GM19023 (cell line): ENCODE measurements around the gene MTO1.
A peak's percentile ranks its signal among the peaks of the same experiment; 100 is the strongest.
"Not testable (repeated sequence)": the region's sequence is repeated elsewhere in the genome, so short reads cannot be mapped to it uniquely, and the experiment has no call there.

Experiments
- ATAC-seq: cut with Tn5 transposase; IDR thresholded peaks from one replicate; pipeline ENCODE4 v1.9.1; 2021; ENCODE audit warnings: mild to moderate bottlenecking, moderate library complexity; ENCODE audit not compliant: unreplicated experiment

MTO1 gene

DNA sequence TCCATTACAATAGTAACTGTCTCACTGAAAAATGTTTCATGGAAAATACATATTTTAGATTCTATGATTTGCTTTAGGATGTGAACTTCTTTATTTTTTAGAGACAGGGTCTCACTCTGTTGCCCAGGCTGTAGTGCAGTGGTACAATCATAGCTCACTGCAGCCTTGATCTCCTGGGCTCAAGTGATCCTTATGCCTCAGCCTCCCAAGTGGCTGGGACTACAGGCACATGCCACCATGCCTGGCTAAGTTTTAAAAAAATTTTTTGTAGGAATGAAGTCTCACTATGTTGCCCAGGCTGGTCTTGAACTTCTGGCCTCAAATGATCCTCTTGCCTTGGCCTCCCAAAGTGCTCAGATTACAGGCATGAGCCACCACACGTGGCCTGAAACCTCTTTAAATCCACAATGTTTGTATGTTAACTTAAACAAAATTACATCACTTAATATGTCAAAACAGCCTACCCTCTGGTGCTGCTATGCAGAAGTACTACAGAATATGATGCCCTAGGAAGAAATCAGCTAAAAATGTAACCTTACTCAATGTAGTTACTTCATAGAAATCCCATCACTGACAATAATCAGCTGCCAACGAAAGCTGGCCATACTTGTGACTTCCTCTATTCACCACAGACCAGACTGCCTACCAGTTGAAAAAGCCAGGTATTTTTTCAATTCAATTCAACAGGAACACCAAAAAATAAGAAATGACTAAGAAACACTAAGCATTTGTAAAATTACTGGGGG lies 41.7 kb downstream of the MTO1 start:
- ATAC-seq = no peak

DNA sequence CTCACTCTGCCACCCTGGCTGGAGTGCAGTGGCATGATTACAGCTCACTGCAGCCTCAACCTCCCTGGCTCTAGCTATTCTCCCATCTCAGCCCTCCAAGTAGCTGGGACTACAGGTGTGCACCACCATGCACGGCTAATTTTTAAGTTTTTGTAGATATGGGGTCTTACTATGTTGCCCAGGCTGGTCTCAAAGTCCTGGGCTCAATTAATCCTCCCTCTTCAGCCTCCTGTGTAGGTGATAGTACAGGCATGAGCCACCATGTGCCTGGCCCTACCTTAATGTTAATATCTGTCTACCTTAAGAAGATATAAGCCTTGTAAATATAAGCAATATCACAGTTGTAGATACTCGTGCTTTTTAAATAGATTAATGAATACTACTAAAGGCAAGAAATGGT lies 42.6 kb downstream of the MTO1 start:
- no peak for ATAC-seq

DNA sequence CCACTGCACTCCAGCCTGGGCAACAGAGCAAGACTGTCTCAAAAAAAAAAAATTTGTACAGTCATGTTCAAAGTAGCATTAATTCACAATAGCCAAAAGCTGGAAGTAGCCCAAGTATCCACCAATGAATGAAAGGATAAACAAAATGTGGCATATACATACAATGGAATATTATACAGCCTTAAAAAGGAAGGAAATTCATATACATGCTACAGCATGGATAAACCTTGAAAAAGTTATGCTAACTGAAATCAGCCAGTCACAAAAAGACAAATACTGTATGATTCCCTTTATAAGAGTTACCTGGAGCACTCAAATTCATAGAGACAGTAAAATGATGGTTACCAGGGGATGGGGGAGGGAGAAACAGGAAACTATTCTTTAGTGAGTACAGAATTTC lies 43.6 kb downstream of the MTO1 start:
- no peak for ATAC-seq

DNA sequence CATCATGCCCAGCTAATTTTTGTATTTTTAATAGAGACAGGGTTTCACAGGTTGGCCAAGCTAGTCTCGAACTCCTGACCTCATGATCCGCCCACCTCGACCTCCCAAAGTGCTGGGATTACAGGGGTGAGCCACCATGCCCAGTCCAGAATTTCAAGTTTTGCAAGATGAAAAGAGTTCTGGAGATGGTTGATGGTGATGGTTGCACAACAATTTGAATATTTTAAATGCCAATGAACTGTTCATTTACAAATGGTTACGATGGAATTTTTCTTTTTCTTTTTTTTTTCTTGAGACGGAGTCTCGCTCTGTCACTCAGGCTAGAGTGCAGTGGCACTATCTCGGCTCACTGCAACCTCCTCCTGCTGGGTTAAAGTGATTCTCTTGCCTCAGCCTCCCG lies 44.2 kb downstream of the MTO1 start:
- ATAC-seq = not testable (repeated sequence)

DNA sequence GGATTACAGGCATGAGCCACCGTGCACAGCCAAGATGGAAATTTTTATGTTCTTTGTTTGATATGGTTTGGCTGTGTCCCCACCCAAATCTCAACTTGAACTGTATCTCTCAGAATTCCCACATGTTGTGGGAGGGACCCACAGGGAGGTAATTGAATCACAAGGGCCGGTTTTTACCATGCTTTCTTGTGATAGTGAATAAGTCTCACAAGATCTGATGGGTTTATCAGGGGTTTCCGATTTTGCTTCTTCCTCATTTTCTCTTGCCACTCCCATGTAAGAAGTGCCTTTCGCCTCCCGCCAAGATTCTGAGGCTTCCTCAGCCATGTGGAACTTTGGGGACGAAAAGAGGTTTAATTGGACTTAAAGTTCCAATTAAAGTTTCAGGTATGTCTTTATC lies 44.7 kb downstream of the MTO1 start:
- no peak for ATAC-seq

DNA sequence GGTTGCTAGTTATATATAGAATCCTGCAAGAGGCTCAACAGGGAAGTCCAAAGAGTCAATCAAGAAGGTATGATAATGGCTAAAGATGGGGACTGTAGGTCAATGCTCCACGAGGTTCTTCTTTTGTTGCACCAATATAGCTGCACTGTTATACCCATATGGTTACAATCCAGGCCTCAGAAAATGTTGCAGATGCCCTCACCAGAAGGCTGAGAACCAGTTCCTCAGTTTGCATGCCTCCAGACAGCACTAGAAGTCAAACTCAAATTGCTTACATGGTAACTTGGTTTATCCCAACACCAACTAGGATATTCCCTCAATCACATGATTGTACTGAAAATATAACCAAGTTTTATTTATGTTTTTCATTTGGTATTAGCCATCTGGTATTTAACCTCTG lies 47.2 kb downstream of the MTO1 start:
- no peak for ATAC-seq

DNA sequence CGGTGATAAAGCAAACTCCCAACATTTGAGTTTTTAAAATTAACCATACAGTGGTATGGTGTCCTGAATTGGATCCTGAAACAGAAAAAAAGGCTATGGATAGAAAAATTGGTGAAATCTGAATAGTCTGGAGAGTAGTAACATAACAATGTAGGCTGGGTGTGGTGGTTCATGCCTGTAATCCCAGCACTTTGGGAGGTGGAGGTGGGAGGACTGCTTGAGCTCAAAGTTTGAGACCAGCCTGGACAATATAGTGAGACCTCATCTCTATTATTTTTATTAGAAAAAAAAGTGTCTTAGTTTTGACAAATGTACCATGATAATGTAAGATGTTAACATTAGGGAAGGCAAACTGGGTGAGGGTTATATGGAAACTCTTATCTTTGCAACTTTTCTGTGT lies 48.3 kb downstream of the MTO1 start:
- no peak for ATAC-seq

DNA sequence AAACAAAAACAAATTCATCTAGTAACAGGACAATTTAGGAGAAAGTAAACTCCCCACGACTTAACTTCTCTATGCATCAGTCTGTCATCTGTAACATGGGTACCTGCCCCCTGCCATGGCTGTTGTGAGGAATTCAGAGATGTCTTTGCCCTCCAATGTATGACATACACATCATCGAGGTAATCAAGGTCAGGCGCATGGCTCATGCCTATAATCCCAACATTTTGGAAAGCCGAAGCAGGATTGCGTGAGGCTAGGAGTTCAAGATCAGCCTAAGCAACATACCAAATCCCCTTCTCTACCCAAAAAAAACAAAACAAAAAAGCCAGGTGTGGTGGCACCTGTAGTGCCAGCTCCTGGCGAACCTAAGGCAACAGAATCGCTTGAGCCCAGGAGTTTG lies 50.3 kb downstream of the MTO1 start:
- ATAC-seq = no peak

DNA sequence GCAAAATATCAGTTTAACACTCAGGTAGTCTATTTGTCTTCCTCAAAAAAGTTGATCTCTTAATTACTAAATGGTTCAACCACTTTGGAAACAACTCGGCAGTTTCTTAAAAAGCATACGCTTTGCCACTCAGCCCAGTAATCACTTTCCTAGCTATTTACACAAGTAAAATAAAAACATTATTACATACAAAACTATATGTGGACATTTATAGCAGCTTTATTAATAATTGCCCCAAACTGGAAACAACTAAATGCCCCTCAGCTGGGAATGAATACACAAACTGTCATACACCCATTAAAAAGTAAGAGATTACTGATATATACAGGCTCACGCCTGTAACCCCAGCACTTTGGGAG lies 51.9 kb downstream of the MTO1 start:
- ATAC-seq = no peak

DNA sequence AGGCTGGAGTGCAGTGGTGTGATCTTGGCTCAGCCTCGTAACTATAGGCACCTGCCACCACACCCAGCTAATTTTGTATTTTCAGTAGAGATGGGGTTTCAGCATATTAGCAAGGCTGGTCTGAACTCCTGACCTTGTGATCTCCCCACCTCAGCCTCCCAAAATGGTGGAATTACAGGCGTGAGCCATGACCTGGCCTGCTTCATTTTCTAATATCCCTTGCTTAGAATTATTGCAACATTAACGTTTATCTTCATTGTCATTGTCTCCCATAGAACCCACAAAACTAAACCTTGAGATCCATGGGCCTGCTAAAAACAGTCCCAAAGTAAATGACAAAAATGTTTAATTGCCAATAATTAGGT lies 53.2 kb downstream of the MTO1 start:
- ATAC-seq = no peak

DNA sequence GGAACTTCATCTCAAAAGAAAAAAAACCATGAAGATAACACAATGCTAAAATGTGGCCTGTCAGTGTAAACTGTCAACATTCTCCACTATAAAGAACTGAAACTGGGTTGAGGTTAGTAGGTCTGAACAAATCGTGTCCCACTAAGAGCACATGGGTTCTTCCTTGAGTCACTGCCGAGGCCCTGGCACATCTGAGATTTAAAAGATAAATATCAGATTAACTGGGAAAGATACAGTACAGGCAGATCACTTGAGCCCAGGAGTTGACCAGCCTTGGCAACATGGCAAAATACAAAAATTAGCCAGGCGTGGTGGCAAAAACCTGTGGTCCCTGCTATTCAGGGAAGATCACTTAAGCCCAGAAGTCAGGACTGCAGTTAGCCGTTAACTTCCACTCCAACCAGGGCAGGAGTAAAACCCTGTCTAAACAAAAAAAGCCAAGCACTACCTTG lies 53.7 kb downstream of the MTO1 start:
- peak; percentile 42 for ATAC-seq

DNA sequence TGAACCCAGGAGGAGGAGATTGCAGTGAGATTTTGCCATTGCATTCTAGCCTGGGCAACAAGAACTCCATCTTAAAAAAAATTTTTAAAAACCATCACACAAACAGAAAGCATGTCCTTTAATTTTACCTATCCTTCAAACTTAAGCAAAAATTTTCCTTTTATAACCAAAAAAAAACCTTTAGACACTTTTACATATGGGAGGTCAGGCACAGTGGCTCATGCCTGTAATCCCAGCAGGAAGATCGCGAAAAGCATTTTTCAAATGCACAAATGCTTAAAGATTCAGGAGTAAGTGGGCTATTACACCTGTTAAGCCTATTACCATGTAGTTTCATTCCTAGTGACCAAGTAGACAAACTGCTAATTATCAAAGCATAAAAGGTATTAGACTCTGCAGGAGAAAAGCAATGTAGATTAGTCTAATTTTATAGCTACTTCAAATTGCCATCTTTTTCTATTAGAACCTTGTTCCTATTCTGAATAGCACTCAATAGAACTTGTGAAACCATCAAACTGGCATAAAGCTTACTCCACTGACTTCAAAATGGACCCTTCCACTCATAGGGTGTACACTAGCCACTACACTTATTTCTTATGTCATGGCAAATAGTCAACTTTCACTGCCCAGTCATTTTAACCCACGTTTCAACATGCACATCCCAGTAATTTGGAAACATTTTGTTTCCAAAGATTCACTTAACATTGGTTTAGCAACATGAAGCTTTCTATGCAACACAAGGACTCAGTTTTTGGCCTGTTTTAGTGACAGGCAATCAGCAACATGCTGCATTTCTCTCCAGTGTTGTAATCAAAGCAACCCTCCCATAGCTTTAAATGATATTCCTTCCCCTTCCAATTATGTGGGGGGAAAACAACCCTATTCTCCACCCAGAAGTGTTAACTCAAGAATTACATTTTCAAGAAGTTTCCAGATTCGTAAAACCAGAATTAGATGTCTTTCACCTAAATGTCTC lies 55.3 kb downstream of the MTO1 start:
- no peak for ATAC-seq

DNA sequence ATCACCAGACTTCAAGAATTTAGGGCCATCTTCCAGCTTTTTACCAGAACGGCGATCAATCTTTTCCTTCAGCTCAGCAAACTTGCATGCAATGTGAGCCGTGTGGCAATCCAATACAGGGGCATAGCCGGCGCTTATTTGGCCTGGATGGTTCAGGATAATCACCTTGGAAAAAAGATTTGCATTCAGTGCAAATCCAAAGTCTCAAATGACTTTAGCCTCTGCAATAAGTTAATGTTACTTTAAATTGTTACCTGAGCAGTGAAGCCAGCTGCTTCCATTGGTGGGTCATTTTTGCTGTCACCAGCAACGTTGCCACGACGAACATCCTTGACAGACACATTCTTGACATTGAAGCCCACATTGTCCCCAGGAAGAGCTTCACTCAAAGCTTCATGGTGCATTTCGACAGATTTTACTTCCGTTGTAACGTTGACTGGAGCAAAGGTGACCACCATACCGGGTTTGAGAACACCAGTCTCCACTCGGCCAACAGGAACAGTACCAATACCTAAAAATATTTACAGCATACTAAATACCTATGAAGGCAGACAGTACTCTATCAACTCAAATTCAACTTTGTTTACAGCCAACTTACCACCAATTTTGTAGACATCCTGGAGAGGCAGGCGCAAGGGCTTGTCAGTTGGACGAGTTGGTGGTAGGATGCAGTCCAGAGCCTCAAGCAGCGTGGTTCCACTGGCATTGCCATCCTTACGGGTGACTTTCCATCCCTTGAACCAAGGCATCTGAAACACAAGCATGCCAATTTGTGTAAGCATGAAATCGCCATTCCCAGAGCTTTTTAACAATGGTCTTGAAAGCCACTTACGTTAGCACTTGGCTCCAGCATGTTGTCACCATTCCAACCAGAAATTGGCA lies 56.8 kb downstream of the MTO1 start:
- ATAC-seq = not testable (repeated sequence)

DNA sequence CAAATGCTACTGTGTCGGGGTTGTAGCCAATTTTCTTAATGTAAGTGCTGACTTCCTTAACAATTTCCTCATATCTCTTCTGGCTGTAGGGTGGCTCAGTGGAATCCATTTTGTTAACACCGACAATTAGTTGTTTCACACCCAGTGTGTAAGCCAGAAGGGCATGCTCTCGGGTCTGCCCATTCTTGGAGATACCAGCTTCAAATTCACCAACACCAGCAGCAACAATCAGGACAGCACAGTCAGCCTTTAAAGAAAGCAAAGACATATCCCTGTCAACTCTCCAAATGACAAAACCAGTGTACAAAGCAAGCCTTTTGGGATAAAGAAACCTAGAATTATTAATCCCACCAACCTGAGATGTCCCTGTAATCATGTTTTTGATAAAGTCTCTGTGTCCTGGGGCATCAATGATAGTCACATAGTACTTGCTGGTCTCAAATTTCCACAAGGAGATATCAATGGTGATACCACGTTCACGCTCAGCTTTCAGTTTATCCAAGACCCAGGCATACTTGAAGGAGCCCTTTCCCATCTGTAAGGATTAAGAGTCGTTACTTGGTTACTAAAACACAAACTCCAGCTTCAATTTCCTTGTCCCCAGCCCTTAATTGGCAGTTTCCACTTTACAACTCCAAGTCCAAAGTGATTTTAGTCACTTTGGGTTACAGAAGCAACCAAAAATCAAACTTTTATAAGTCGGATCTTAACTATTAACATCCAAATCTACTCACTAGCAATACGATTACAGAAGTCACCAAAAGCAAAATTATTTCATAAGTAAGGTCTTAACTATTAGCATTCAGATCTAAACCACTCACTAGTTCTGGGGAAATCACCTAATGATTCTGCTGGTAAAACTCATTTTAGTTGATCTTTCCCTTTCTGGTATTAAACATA lies 57.7 kb downstream of the MTO1 start:
- ATAC-seq = not testable (repeated sequence)

DNA sequence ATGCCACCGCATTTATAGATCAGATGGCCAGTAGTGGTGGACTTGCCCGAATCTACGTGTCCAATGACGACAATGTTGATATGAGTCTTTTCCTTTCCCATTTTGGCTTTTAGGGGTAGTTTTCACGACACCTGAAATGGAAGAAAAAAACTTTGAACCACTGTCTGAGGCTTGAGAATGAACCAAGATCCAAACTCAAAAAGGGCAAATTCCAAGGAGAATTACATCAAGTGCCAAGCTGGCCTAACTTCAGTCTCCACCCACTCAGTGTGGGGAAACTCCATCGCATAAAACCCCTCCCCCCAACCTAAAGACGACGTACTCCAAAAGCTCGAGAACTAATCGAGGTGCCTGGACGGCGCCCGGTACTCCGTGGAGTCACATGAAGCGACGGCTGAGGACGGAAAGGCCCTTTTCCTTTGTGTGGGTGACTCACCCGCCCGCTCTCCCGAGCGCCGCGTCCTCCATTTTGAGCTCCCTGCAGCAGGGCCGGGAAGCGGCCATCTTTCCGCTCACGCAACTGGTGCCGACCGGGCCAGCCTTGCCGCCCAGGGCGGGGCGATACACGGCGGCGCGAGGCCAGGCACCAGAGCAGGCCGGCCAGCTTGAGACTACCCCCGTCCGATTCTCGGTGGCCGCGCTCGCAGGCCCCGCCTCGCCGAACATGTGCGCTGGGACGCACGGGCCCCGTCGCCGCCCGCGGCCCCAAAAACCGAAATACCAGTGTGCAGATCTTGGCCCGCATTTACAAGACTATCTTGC lies 58.6 kb downstream of the MTO1 start:
- peak; percentile 11 for ATAC-seq

DNA sequence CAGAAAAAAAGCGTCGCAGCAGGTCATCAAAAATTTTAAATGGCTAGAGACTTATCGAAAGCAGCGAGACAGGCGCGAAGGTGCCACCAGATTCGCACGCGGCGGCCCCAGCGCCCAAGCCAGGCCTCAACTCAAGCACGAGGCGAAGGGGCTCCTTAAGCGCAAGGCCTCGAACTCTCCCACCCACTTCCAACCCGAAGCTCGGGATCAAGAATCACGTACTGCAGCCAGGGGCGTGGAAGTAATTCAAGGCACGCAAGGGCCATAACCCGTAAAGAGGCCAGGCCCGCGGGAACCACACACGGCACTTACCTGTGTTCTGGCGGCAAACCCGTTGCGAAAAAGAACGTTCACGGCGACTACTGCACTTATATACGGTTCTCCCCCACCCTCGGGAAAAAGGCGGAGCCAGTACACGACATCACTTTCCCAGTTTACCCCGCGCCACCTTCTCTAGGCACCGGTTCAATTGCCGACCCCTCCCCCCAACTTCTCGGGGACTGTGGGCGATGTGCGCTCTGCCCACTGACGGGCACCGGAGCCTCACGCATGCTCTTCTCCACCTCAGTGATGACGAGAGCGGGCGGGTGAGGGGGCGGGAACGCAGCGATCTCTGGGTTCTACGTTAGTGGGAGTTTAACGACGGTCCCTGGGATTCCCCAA lies 59.3 kb downstream of the MTO1 start, which contains the start of gene EEF1A1:
TSS of gene EEF1A1 (minus strand) at position 345 of the 663 bp plus-strand sequence. CDS start 1,006 bp downstream, outside the sequence.
- ATAC-seq = peak; percentile 56

DNA sequence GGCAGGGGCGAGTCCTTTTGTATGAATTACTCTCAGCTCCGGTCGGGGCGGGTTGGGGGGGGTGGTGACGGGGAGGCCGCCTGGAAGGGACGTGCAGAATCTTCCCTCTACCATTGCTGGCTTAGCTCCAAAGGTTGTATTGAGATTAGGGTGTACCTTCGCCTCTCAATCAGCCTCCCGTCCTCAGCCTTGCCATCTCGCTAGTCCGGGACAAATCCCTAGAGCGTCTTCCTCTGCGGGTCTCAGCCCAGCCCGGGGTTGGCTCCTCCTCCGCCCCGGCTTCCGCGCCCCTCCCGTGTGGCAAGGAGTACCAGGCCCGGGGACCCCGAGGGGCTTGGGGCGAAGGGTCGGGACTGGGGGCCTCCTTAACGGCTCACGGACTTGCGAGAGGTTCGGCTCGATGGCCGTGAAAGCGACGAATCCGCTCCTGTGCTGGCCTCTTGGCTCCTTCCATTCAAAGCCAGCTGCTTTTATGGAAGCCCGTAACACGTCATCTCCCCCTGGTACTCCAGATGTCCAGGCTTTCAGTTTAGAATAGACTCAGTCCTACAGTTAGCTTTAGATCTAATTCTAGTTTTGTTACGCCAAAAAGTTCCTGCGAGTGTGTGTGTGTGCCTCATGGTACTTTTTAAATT lies 59.9 kb downstream of the MTO1 start:
- ATAC-seq = peak; percentile 38

DNA sequence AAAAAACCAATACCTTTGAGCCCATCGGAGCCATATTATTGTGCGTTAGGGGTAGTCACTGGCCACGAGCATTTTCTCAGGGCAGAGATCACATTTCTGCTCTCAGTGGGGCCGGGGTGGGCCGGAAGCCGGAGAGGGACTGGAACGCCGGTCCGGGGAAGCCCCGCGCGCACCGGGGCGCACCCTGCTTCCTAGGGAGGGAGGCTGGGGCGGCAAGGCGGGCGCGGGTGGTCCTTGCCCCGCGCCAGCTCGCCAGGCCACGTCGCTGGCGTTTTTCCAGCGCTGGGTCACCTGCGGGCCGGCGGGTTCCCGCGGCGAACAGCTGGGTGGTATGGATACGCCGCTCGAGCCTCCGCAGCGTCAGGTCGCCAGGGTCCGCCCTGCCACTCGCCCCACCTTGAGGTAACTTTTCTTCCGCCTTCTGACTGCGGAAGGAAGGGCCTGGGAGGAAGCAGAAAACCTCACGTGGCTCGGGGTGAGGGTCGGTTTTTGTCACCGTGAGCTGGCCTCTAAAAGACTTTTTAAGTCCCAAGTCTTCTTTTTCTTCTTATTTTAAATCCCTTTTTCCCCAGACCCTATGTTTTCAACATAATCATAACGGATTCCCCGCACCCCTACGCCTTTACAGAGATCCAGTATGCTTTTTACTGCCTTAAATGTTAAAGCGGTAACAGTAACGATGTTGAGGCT lies 62.0 kb downstream of the MTO1 start:
- ATAC-seq = peak; percentile 45
